Measurements from ENCODE around the gene NDOR1. TPM values are rescaled to one million over a fixed set of nuclear protein-coding genes. Genes with fewer than 3 reads are reported as not detected.

The NDOR1 gene
- total and polyA plus RNA-seq, 2 experiments from 2014 or later, result 8.5 to 12.4 TPM

GRCh38 chr9:137158625-137159024 lies 46.9 kb upstream of the NDOR1 start:
- no peaks in the 10 kb centered on the region for H3K9me3 ChIP-seq (ENCODE audit: low read depth)
- no peak for DNase-seq
- no peak overlapping the region for H3K4me3 ChIP-seq
- H3K9ac ChIP-seq, result no peak overlapping the region
- no peak overlapping the region for H3K4me2 ChIP-seq (ENCODE audit: unreplicated experiment)
- in situ Hi-C loops (cut with MboI), result no loop called here
- H3K9me2 ChIP-seq (ENCODE audit: insufficient read depth), result no peaks in the 10 kb centered on the region
- TF ChIP-seq EZH2phosphoT487 (IDR thresholded peaks at IDR 0.05; ENCODE audit: insufficient read depth, low read depth), result no peak
- TF ChIP-seq EZH2 (IDR thresholded peaks at IDR 0.05; ENCODE audit: insufficient read depth, poor library complexity, severe bottlenecking), result no peak
- no peaks in the 10 kb centered on the region for H4K20me1 ChIP-seq (ENCODE audit: insufficient read depth)
- H3K36me3 ChIP-seq (ENCODE audit: low read depth), result no peaks in the 10 kb centered on the region
- H3F3A ChIP-seq (ENCODE audit: insufficient read depth), result no peaks in the 10 kb centered on the region
- H3K79me2 ChIP-seq (ENCODE audit: insufficient read depth), result no peaks in the 10 kb centered on the region
- no peaks in the 10 kb centered on the region for H3K4me1 ChIP-seq (ENCODE audit: insufficient read depth)
- peaks cover 28% of the 10 kb centered on the region for H3K27me3 ChIP-seq (replicated peaks; ENCODE audit: insufficient read depth)
- H3K27ac ChIP-seq, result no peak overlapping the region
- no peak overlapping the region for H2AFZ ChIP-seq
- WGBS, 2 experiments (ENCODE audit: low coverage in 1 of 2, low lambda C conversion rate in 2 of 2, missing lambda C conversion rate in 2 of 2), result 0 to 17% methylated on average over 1 to 4 of the region's 4 CpGs

- H3K4me3 ChIP-seq, result no peak overlapping the region
- 31 to 35% methylated on average over 14 of the region's 14 CpGs for WGBS, 2 experiments (ENCODE audit: low coverage in 1 of 2, low lambda C conversion rate in 2 of 2, missing lambda C conversion rate in 2 of 2)
- no peaks in the 10 kb centered on the region for H3K79me2 ChIP-seq (ENCODE audit: insufficient read depth)
- H3K36me3 ChIP-seq (ENCODE audit: low read depth), result no peaks in the 10 kb centered on the region
- no peak overlapping the region for H3K4me2 ChIP-seq (ENCODE audit: unreplicated experiment)
- no peak for TF ChIP-seq EZH2phosphoT487 (IDR thresholded peaks at IDR 0.05; ENCODE audit: insufficient read depth, low read depth)
- peak; percentile 29 for TF ChIP-seq EZH2 (IDR thresholded peaks at IDR 0.05; ENCODE audit: insufficient read depth, poor library complexity, severe bottlenecking)
- no peaks in the 10 kb centered on the region for H3K9me3 ChIP-seq (ENCODE audit: low read depth)
- no peaks in the 10 kb centered on the region for H3K4me1 ChIP-seq (ENCODE audit: insufficient read depth)
- no peak overlapping the region for H3K27ac ChIP-seq
- no peak overlapping the region for H2AFZ ChIP-seq
- no peaks in the 10 kb centered on the region for H3F3A ChIP-seq (ENCODE audit: insufficient read depth)
- no peaks in the 10 kb centered on the region for H3K9me2 ChIP-seq (ENCODE audit: insufficient read depth)
- H3K27me3 ChIP-seq (replicated peaks; ENCODE audit: insufficient read depth), result peaks cover 28% of the 10 kb centered on the region
- no peak overlapping the region for H3K9ac ChIP-seq
- in situ Hi-C loops (cut with MboI), result no loop called here
- no peak for DNase-seq
- no peaks in the 10 kb centered on the region for H4K20me1 ChIP-seq (ENCODE audit: insufficient read depth)
Measured at GRCh38 chr9:137159105-137160053, 46.1 kb upstream of the NDOR1 start.

- Histone ChIP-seq H3K79me2 (ENCODE audit: insufficient read depth) (no peaks in the 10 kb centered on the region), H3F3A (ENCODE audit: insufficient read depth) (no peaks in the 10 kb centered on the region), H3K36me3 (ENCODE audit: low read depth) (no peaks in the 10 kb centered on the region), H3K4me3 (no peak overlapping the region), H3K4me1 (ENCODE audit: insufficient read depth) (no peaks in the 10 kb centered on the region), H3K9me2 (ENCODE audit: insufficient read depth) (no peaks in the 10 kb centered on the region), H3K4me2 (ENCODE audit: unreplicated experiment) (no peak overlapping the region), H4K20me1 (ENCODE audit: insufficient read depth) (no peaks in the 10 kb centered on the region), H2AFZ (no peak overlapping the region), H3K27ac (no peak overlapping the region), H3K9ac (no peak overlapping the region), H3K27me3 (replicated peaks; ENCODE audit: insufficient read depth) (peaks cover 31% of the 10 kb centered on the region), H3K9me3 (ENCODE audit: low read depth) (no peaks in the 10 kb centered on the region)
- WGBS, 2 experiments (ENCODE audit: low coverage in 1 of 2, low lambda C conversion rate in 2 of 2, missing lambda C conversion rate in 2 of 2), result 35 to 43% methylated on average over 16 to 17 of the region's 17 CpGs
- in situ Hi-C loops (cut with MboI), result no loop called here
- no peak for TF ChIP-seq EZH2phosphoT487 (IDR thresholded peaks at IDR 0.05; ENCODE audit: insufficient read depth, low read depth)
- no peak for TF ChIP-seq EZH2 (IDR thresholded peaks at IDR 0.05; ENCODE audit: insufficient read depth, poor library complexity, severe bottlenecking)
- DNase-seq, result no peak
Measured at GRCh38 chr9:137160054-137160425, 45.5 kb upstream of the NDOR1 start.

- no peaks in the 10 kb centered on the region for H3K4me1 ChIP-seq (ENCODE audit: insufficient read depth)
- no peaks in the 10 kb centered on the region for H3K9me3 ChIP-seq (ENCODE audit: low read depth)
- H3K4me2 ChIP-seq (ENCODE audit: unreplicated experiment), result no peak overlapping the region
- no peaks in the 10 kb centered on the region for H3K79me2 ChIP-seq (ENCODE audit: insufficient read depth)
- in situ Hi-C loops (cut with MboI), result no loop called here
- H3F3A ChIP-seq (ENCODE audit: insufficient read depth), result no peaks in the 10 kb centered on the region
- no peak for TF ChIP-seq EZH2phosphoT487 (IDR thresholded peaks at IDR 0.05; ENCODE audit: insufficient read depth, low read depth)
- no peak for TF ChIP-seq EZH2 (IDR thresholded peaks at IDR 0.05; ENCODE audit: insufficient read depth, poor library complexity, severe bottlenecking)
- H3K4me3 ChIP-seq, result no peak overlapping the region
- H2AFZ ChIP-seq, result no peak overlapping the region
- DNase-seq, result no peak
- H3K27ac ChIP-seq, result no peak overlapping the region
- no peaks in the 10 kb centered on the region for H3K9me2 ChIP-seq (ENCODE audit: insufficient read depth)
- no peaks in the 10 kb centered on the region for H3K36me3 ChIP-seq (ENCODE audit: low read depth)
- 26 to 27% methylated on average over 36 to 56 of the region's 56 CpGs for WGBS, 2 experiments (ENCODE audit: low coverage in 1 of 2, low lambda C conversion rate in 2 of 2, missing lambda C conversion rate in 2 of 2)
- no peak overlapping the region for H3K9ac ChIP-seq
- no peaks in the 10 kb centered on the region for H4K20me1 ChIP-seq (ENCODE audit: insufficient read depth)
- H3K27me3 ChIP-seq (replicated peaks; ENCODE audit: insufficient read depth), result peaks cover 40% of the 10 kb centered on the region
Measured at GRCh38 chr9:137160716-137161557, 44.6 kb upstream of the NDOR1 start.

Measured in GM23248 (cell line).